A549 (cell line): ENCODE measurements around the gene ANKRD17. TPM values are rescaled to one million over a fixed set of nuclear protein-coding genes. Genes with fewer than 3 reads are reported as not detected.

Experiments
- ATAC-seq, 2 experiments: fragments of 200-7000 bp in 1 of 2; fragments of >200 bp in 1 of 2; cut with Nextera tagmentation in 1 of 2; cut with Tn5 transposase in 1 of 2; 3 replicates each; pipeline versions ENCODE4 v1.8.0 to v1.9.1; 2018 to 2020; ENCODE audit warnings: mild to moderate bottlenecking in 1 of 2, moderate library complexity in 1 of 2
- CTCF ChIA-PET: fragments of 300-600 bp; sonication (Branson Sonifier 250); formaldehyde crosslinking; extraction: SDS; loops from one replicate; lab custom pipeline; 2021; ENCODE audit warnings: antibody characterized with exemption, inconsistent platforms; lab: Yijun Ruan, JAX
- POLR2A ChIA-PET: fragments of 350-600 bp; formaldehyde crosslinking; extraction: SDS; loops from one replicate; lab custom pipeline; 2021; ENCODE audit warnings: antibody characterized with exemption, inconsistent platforms; lab: Yijun Ruan, JAX
- DNase-seq, 2 experiments: peaks; one replicate each; pipeline versions ENCODE4 v3.0.0 to v3.0.0-alpha.2; 2011 to 2016; ENCODE audit warnings: low read depth in 1 of 2, low spot score in 1 of 2
- FAIRE-seq: peaks from 2 replicates; lab custom pipeline; 2011; peaks lifted over from hg19 to GRCh38; lab: Jason Lieb, UNC
- H3K27ac ChIP-seq, 2 experiments: fragments of >200 bp; sonication (Bioruptor Twin); formaldehyde crosslinking; 3 replicates each; pipeline ENCODE4 v1.5.1; 2016 to 2017
- H3K4me1 ChIP-seq: fragments of >200 bp; sonication (Bioruptor Twin); formaldehyde crosslinking; 3 replicates; pipeline ENCODE4 v1.6.1; 2016
- H3K4me2 ChIP-seq: fragments of >200 bp; sonication (Bioruptor Twin); formaldehyde crosslinking; 3 replicates; pipeline ENCODE4 v1.6.1; 2016
- H3K4me3 ChIP-seq: fragments of >200 bp; sonication (Bioruptor Twin); formaldehyde crosslinking; 3 replicates; pipeline ENCODE4 v1.5.1; 2016
- H3K9me3 ChIP-seq: fragments of >200 bp; sonication (Bioruptor Twin); formaldehyde crosslinking; 3 replicates; pipeline ENCODE4 v1.6.1; 2016
- BHLHE40 ChIP-seq: IDR thresholded peaks from 2 replicates; pipeline ENCODE4 v1.6.1; 2012; ENCODE audit warnings: low read depth, low read length, inconsistent platforms
- CEBPB ChIP-seq, 2 experiments: fragments of >200 bp in 1 of 2; sonication (Bioruptor Twin) in 1 of 2; formaldehyde crosslinking in 1 of 2; IDR thresholded peaks; 2 replicates each; pipeline ENCODE4 v1.6.1; 2012 to 2016
- CHD2 ChIP-seq: fragments of 150-350 bp; IDR thresholded peaks from 2 replicates; pipeline ENCODE4 v1.6.1; 2014; ENCODE audit warnings: low read length; ENCODE audit not compliant: partially characterized antibody
- EP300 ChIP-seq, 2 experiments: fragments of >200 bp; sonication (Bioruptor Twin); formaldehyde crosslinking; IDR thresholded peaks; 2 replicates in 1 of 2; 3 replicates in 1 of 2; pipeline ENCODE4 v1.6.1; 2016 to 2017
- FOSB ChIP-seq: fragments of 250-450 bp; sonication (Bioruptor Pico); IDR thresholded peaks from 2 replicates; pipeline ENCODE4 v1.5.0; 2020; ENCODE audit warnings: mild to moderate bottlenecking, moderate library complexity
- HDAC2 ChIP-seq: fragments of 200-600 bp; sonication (generic); IDR thresholded peaks from 2 replicates; pipeline ENCODE4 v1.6.1; 2016
- HEYL ChIP-seq: fragments of 250-450 bp; sonication (Bioruptor Pico); IDR thresholded peaks from 2 replicates; pipeline ENCODE4 v1.8.0; 2021; ENCODE audit warnings: mild to moderate bottlenecking, moderate library complexity
- HOXA7 ChIP-seq: fragments of 250-450 bp; sonication (Bioruptor Pico); IDR thresholded peaks from 2 replicates; pipeline ENCODE4 v1.5.0; 2020; ENCODE audit warnings: mild to moderate bottlenecking, moderate library complexity
- HOXB13 ChIP-seq: fragments of 250-450 bp; sonication (Bioruptor Pico); IDR thresholded peaks from 2 replicates; pipeline ENCODE4 v1.5.0; 2020; ENCODE audit warnings: low read depth, mild to moderate bottlenecking, moderate library complexity
- JUN ChIP-seq, 2 experiments: fragments of >200 bp; sonication (Bioruptor Twin); formaldehyde crosslinking; IDR thresholded peaks; 2 replicates in 1 of 2; 3 replicates in 1 of 2; pipeline ENCODE4 v1.6.1; 2016 to 2017
- MAFK ChIP-seq: fragments of 450-650 bp; IDR thresholded peaks from 2 replicates; pipeline ENCODE4 v1.6.1; 2014; ENCODE audit not compliant: partially characterized antibody
- PHF8 ChIP-seq: fragments of 200-600 bp; sonication (generic); IDR thresholded peaks from 2 replicates; pipeline ENCODE4 v1.6.1; 2016; ENCODE audit warnings: low read depth, mild to moderate bottlenecking, antibody characterized with exemption, moderate library complexity, borderline replicate concordance
- POLR2AphosphoS2 ChIP-seq: conservative IDR thresholded peaks from 2 replicates; pipeline ENCODE4 v1.6.1; 2012; ENCODE audit warnings: low read length, improper control_type of control experiment, inconsistent platforms
- RARB ChIP-seq: fragments of 250-450 bp; sonication (Bioruptor Pico); IDR thresholded peaks from 2 replicates; pipeline ENCODE4 v1.8.0; 2021; ENCODE audit warnings: mild to moderate bottlenecking, moderate library complexity
- RFX5 ChIP-seq: fragments of 450-650 bp; IDR thresholded peaks from 2 replicates; pipeline ENCODE4 v1.7.1; 2014; ENCODE audit warnings: antibody characterized with exemption, mild to moderate bottlenecking, moderate library complexity
- SREBF2 ChIP-seq: fragments of 450-650 bp; IDR thresholded peaks from 2 replicates; pipeline ENCODE4 v1.6.1; 2014; ENCODE audit warnings: mild to moderate bottlenecking, moderate library complexity
- USF2 ChIP-seq: fragments of 450-650 bp; IDR thresholded peaks from 2 replicates; pipeline ENCODE4 v1.6.1; 2014; ENCODE audit warnings: antibody characterized with exemption
- WGBS: methylation state at CpG from one replicate; pipeline ENCODE4 v1.1.6; 2017; ENCODE audit errors: missing lambda C conversion rate; 5-methylcytosine and 5-hydroxymethylcytosine counted together
- polyA plus RNA-seq, 4 experiments: library from polyadenylated mRNA; depleted of rRNA in 3 of 4; stranded (reverse); fragments of >200 nt; fragmentation: RNase III in 1 of 4; extraction: RNeasy Plus Mini Kit Qiagen cat#74134 plus additional on column Dnase treatment in 1 of 4; gene quantifications; 2 replicates in 3 of 4; 3 replicates in 1 of 4; pipeline ENCODE4 v1.2.3, GENCODE V29; 2011 to 2017
- TF ChIP-seq, protein P1 (sequence below): fragments of 250-450 bp; sonication (Bioruptor Pico); IDR thresholded peaks from 2 replicates; pipeline ENCODE4 v1.5.0; 2021; ENCODE audit warnings: mild to moderate bottlenecking, moderate library complexity, borderline replicate concordance
- TF ChIP-seq, protein P2 (sequence below): fragments of 200-600 bp; sonication (generic); IDR thresholded peaks from 2 replicates; pipeline ENCODE4 v1.6.1; 2016; ENCODE audit warnings: antibody characterized with exemption, mild to moderate bottlenecking, moderate library complexity
- TF ChIP-seq, protein P3 (sequence below): fragments of 250-450 bp; sonication (Bioruptor Pico); IDR thresholded peaks from 2 replicates; pipeline ENCODE4 v1.5.0; 2020; ENCODE audit warnings: low read depth, mild to moderate bottlenecking, moderate library complexity

Gene ANKRD17
- polyA plus RNA-seq, 2 of the 4 experiments (the other 2 are of a cell fraction), result 18.1 to 43.5 TPM

DNA sequence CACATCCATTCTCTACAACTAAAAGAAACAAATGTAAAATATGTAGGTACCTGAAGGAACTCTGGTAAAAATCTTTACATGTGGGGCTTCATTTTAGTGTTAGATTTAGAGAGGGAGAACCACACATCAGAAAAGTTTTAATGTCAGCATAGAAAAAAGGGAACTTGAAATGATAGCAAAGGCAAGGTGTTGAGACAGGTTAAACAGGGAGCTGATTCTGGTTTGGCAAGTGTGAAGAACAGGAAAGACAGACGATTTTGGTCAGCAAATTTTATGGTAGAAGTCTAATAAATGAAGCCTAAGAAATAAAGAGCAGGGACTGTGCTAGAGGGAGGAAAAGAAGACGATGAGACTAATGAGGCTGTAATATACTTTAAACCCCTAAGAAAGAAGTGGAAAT lies 121.5 kb downstream of the ANKRD17 start:
- H3K27ac ChIP-seq, result no peak overlapping the region
- no peak for ATAC-seq
- 73% methylated on average over 2 of the region's 2 CpGs for WGBS
- no peak for DNase-seq
- no peak overlapping the region for H3K4me2 ChIP-seq
- no peak overlapping the region for H3K4me3 ChIP-seq
- no peaks in the 10 kb centered on the region for H3K4me1 ChIP-seq
- TF ChIP-seq, protein P1, sequence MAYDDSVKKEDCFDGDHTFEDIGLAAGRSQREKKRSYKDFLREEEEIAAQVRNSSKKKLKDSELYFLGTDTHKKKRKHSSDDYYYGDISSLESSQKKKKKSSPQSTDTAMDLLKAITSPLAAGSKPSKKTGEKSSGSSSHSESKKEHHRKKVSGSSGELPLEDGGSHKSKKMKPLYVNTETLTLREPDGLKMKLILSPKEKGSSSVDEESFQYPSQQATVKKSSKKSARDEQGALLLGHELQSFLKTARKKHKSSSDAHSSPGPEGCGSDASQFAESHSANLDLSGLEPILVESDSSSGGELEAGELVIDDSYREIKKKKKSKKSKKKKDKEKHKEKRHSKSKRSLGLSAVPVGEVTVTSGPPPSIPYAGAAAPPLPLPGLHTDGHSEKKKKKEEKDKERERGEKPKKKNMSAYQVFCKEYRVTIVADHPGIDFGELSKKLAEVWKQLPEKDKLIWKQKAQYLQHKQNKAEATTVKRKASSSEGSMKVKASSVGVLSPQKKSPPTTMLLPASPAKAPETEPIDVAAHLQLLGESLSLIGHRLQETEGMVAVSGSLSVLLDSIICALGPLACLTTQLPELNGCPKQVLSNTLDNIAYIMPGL (CRISPR knock-in tag), result no peak
- no peaks in the 10 kb centered on the region for H3K9me3 ChIP-seq
- FAIRE-seq, result no peak
- POLR2A ChIA-PET, result no interaction called here
- CTCF ChIA-PET, result no interaction called here

GRCh38 chr4:73133784-73134183 lies 124.8 kb downstream of the ANKRD17 start:
- TF ChIP-seq POLR2AphosphoS2 (no peak), RARB (CRISPR knock-in tag) (no peak), HOXB13 (no peak), EP300 (IDR thresholded peaks at IDR 0.05) (no peak), CEBPB (IDR thresholded peaks at IDR 0.05) (no peak), HOXA7 (CRISPR knock-in tag) (no peak), JUN (IDR thresholded peaks at IDR 0.05) (no peak), HDAC2 (no peak), USF2 (no peak), SREBF2 (no peak), RFX5 (no peak), FOSB (no peak), BHLHE40 (no peak), PHF8 (no peak), HEYL (CRISPR knock-in tag) (no peak), CHD2 (no peak), MAFK (no peak)
- TF ChIP-seq, protein P2, sequence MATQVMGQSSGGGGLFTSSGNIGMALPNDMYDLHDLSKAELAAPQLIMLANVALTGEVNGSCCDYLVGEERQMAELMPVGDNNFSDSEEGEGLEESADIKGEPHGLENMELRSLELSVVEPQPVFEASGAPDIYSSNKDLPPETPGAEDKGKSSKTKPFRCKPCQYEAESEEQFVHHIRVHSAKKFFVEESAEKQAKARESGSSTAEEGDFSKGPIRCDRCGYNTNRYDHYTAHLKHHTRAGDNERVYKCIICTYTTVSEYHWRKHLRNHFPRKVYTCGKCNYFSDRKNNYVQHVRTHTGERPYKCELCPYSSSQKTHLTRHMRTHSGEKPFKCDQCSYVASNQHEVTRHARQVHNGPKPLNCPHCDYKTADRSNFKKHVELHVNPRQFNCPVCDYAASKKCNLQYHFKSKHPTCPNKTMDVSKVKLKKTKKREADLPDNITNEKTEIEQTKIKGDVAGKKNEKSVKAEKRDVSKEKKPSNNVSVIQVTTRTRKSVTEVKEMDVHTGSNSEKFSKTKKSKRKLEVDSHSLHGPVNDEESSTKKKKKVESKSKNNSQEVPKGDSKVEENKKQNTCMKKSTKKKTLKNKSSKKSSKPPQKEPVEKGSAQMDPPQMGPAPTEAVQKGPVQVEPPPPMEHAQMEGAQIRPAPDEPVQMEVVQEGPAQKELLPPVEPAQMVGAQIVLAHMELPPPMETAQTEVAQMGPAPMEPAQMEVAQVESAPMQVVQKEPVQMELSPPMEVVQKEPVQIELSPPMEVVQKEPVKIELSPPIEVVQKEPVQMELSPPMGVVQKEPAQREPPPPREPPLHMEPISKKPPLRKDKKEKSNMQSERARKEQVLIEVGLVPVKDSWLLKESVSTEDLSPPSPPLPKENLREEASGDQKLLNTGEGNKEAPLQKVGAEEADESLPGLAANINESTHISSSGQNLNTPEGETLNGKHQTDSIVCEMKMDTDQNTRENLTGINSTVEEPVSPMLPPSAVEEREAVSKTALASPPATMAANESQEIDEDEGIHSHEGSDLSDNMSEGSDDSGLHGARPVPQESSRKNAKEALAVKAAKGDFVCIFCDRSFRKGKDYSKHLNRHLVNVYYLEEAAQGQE, result no peak
- TF ChIP-seq, protein P3, sequence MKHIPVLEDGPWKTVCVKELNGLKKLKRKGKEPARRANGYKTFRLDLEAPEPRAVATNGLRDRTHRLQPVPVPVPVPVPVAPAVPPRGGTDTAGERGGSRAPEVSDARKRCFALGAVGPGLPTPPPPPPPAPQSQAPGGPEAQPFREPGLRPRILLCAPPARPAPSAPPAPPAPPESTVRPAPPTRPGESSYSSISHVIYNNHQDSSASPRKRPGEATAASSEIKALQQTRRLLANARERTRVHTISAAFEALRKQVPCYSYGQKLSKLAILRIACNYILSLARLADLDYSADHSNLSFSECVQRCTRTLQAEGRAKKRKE, result no peak
- Histone ChIP-seq H3K9me3 (no peaks in the 10 kb centered on the region), H3K27ac (no peak overlapping the region), H3K4me1 (no peaks in the 10 kb centered on the region), H3K4me3 (no peak overlapping the region), H3K4me2 (no peak overlapping the region)
- POLR2A ChIA-PET, result no interaction called here
- DNase-seq, result no peak
- CTCF ChIA-PET, result no interaction called here
- FAIRE-seq, result peak; percentile 28
- 94% methylated on average over 1 of the region's 1 CpG for WGBS
- no peak for ATAC-seq
